WERI-Rb-1 (cell line): Measurements from ENCODE around the gene TGM2.

Experiments used
- DNase-seq: peaks from one replicate; pipeline ENCODE4 v3.0.0-alpha.2; 2020
- H3K27ac ChIP-seq: fragments of 250-450 bp; sonication (Bioruptor Pico); 2 replicates; pipeline ENCODE4 v1.5.1; 2020; ENCODE audit warnings: mild to moderate bottlenecking, moderate library complexity
- H3K27me3 ChIP-seq: fragments of 250-450 bp; sonication (Bioruptor Pico); 2 replicates; pipeline ENCODE4 v1.5.1; 2021; ENCODE audit warnings: mild to moderate bottlenecking, low read depth, moderate library complexity; ENCODE audit not compliant: insufficient read depth, severe bottlenecking
- H3K36me3 ChIP-seq: fragments of 250-450 bp; sonication (Bioruptor Pico); 2 replicates; pipeline ENCODE4 v1.5.1; 2020; ENCODE audit warnings: mild to moderate bottlenecking, moderate library complexity
- H3K4me3 ChIP-seq: 2 replicates; pipeline ENCODE4 v1.5.1; 2011; ENCODE audit warnings: low read depth, mild to moderate bottlenecking, control low read depth, low read length
- H3K9me3 ChIP-seq: fragments of 250-450 bp; sonication (Bioruptor Pico); 2 replicates; pipeline ENCODE4 v1.5.1; 2021; ENCODE audit warnings: mild to moderate bottlenecking, moderate library complexity; ENCODE audit not compliant: severe bottlenecking
- TF ChIP-seq, protein P1 (sequence below): IDR thresholded peaks from 2 replicates; pipeline ENCODE4 v1.5.1; 2011; ENCODE audit warnings: low read depth, mild to moderate bottlenecking, control low read depth, inconsistent platforms, low read length

TGM2 gene

DNA sequence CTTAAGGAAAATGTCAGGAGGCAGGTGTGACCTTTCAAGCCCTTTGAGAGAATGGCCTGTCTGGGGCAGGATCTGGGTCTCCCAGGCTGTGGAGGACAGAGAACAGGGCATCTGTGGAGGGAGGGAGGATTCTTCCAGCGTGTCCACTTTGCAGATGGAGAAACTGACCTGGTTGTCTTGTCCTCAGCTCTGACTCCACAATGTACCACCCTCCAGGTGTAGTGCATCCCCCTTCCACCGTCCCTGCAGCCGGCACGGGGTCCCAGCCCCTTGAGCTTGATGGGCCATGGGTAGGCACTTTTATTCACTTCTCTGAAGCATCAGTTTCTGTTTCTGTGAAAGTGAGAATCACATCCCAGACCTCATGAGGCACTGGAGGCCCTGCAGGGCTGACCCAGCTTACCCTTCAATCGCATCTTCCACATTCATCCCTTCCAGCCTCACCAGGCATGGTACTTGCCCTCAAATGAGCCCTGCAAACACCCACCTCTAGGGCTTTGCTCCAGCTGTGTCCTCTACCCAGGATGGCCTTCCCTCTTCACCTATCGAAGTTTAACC is 4.6 kb upstream of the TGM2 start:
- Histone ChIP-seq H3K27ac (no peak overlapping the region), H3K9me3 (no peaks in the 10 kb centered on the region), H3K27me3 (no peaks in the 10 kb centered on the region), H3K4me3 (no peak overlapping the region), H3K36me3 (no peaks in the 10 kb centered on the region)
- TF ChIP-seq, protein P1, sequence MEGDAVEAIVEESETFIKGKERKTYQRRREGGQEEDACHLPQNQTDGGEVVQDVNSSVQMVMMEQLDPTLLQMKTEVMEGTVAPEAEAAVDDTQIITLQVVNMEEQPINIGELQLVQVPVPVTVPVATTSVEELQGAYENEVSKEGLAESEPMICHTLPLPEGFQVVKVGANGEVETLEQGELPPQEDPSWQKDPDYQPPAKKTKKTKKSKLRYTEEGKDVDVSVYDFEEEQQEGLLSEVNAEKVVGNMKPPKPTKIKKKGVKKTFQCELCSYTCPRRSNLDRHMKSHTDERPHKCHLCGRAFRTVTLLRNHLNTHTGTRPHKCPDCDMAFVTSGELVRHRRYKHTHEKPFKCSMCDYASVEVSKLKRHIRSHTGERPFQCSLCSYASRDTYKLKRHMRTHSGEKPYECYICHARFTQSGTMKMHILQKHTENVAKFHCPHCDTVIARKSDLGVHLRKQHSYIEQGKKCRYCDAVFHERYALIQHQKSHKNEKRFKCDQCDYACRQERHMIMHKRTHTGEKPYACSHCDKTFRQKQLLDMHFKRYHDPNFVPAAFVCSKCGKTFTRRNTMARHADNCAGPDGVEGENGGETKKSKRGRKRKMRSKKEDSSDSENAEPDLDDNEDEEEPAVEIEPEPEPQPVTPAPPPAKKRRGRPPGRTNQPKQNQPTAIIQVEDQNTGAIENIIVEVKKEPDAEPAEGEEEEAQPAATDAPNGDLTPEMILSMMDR = no peak
- no peak for DNase-seq

DNA sequence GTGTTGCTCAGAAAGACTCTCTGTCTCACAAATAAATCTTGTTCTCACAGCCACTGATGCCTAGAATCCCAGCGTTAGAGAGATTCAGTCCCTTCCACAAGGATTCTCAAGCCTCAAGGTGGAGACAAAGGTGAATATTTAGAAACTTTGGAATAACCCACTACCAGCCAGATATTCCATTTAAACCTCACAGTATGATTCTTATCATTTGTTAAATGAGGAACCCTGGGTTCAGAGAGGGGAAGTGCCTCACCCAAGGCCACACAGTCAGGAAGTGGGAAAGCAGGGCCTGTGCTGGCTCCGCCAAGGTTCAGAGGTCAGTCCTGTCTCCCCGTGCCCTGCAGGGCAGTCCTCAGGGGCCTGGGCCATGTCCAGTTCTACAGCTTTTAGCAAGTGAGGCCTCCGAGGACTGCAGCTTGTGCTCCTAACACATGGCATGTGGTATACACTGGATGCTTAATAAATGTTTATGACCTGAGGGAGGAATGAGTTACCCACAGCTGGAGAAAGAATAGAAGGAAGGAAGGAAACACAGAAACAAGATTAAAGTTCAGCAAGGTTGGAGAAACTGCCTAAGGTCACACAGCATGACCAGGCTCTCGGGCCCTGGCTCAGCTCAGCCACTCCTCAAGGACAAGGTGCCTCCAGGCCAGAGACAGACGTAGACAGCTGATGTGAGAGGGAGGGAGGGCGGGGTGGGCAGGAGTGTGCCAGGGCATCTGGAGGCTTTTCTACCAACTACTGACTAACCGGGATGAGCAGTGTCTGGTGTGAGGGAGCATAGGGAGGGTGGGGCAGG is 3.9 kb upstream of the TGM2 start:
- no peak for DNase-seq
- Histone ChIP-seq H3K9me3 (no peaks in the 10 kb centered on the region), H3K36me3 (no peaks in the 10 kb centered on the region), H3K4me3 (no peak overlapping the region), H3K27ac (no peak overlapping the region), H3K27me3 (no peaks in the 10 kb centered on the region)
- TF ChIP-seq, protein P1 = no peak

DNA sequence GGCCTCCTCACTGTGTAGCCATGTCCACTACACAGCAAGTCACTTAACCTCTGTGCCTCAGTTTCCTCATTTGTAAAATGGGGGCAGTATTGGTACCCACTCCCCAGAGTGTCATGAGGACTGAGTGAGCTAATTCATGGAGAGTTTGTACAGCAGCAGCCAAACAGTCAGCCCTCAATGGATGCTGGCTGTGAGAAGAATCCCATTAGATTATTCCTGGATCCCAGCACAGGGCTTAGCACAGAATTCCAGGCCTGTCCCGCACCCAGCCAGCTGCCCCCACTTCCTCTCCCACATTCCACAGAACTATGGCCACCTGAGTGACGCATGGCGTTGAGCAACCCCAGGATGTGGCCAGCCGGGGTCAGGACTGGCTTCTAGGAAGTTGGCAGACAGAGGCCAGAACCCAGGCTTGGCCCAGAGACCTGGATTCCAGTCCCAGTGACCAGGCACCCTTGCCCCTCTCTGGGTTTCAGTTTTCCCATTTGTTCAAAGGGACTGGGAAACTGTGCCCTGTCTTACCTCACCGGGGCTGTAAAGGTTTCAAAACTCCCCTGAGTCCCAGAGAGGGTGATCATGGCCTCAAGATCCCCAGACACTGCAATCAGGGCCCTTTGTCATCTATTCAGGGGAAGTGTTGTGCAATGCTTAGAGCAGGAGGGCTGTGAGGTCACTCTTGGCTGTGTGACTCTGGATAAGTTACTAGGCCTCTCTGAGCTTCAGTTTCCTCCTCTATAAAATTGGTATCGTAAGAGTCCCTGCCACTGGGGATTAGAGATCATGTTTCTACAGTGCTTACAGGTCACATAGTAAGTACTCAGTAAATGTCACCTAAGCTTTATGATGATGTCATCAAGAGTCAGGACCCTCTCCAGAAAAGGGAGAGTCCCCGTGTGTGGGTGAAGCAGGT is 3.0 kb upstream of the TGM2 start:
- H3K4me3 ChIP-seq = no peak overlapping the region
- no peaks in the 10 kb centered on the region for H3K36me3 ChIP-seq
- no peak overlapping the region for H3K27ac ChIP-seq
- H3K27me3 ChIP-seq = no peaks in the 10 kb centered on the region
- DNase-seq = no peak
- TF ChIP-seq, protein P1 = no peak
- no peaks in the 10 kb centered on the region for H3K9me3 ChIP-seq

DNA sequence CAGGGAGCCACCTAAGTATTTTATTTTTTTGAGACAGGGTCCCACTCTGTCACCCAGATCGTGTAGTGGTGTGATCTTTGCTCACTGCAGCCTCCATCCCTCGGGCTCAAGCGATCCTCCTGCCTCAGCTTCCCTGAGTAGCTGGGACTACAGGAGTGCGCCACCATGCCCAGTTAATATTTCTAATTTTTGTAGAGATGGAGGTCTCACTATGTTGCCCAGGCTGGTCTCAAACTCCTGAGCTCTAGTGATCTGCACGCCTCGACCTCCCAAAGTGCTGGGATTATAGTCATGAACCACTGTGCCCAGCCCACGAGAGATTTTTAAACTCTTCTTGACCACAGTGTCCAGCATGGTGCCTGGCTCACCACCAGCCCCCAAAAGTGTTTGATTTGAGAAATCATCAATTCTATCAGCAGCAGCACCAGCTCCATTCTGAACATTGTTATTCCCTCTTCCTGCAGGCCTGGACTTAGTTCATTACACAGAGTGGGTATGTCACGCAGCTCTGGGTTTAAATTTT is 2.3 kb upstream of the TGM2 start:
- Histone ChIP-seq H3K36me3 (no peaks in the 10 kb centered on the region), H3K27me3 (no peaks in the 10 kb centered on the region), H3K27ac (no peak overlapping the region), H3K9me3 (no peaks in the 10 kb centered on the region), H3K4me3 (no peak overlapping the region)
- no peak for DNase-seq
- TF ChIP-seq, protein P1 = no peak

DNA sequence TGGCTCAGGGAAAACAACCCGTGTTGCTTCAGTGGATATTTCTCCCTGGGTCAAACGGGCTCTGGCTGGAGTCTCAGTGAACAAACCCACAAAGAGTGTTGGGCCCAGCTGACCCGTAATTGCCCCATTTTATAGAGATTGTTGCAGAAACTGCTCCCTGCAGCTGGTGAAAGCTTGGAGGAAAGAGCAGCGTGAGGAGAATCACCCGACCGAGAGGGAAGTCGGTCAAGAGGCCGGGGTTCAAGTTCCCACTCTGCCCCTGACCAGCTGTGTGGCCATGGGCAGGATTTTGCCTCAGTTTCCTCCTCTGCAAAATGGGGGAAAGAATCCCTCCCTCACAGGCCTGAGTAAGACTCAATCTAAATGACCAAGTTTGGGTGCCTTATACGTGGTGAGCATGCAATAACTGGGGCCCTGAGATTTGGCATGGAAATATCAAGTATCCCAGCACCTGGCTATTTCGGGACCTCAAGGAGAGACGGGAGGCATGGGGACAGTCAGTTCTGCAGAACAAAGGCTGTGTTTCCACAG is 1.7 kb upstream of the TGM2 start:
- Histone ChIP-seq H3K27me3 (no peaks in the 10 kb centered on the region), H3K9me3 (no peaks in the 10 kb centered on the region), H3K27ac (no peak overlapping the region), H3K36me3 (no peaks in the 10 kb centered on the region), H3K4me3 (no peak overlapping the region)
- TF ChIP-seq, protein P1 = no peak
- no peak for DNase-seq
